Activated CD8-positive, alpha-beta memory T cell treated with anti-CD3 and anti-CD28 coated beads for 48 hours (primary cell): Measurements from ENCODE around the gene KRT75.

ENCODE experiments used
- DNase-seq, 3 experiments: peaks; one replicate each; pipeline ENCODE4 v3.0.0-alpha.2; 2020; ENCODE audit warnings: low read depth in 2 of 3, low spot score in 2 of 3

The KRT75 gene

DNA sequence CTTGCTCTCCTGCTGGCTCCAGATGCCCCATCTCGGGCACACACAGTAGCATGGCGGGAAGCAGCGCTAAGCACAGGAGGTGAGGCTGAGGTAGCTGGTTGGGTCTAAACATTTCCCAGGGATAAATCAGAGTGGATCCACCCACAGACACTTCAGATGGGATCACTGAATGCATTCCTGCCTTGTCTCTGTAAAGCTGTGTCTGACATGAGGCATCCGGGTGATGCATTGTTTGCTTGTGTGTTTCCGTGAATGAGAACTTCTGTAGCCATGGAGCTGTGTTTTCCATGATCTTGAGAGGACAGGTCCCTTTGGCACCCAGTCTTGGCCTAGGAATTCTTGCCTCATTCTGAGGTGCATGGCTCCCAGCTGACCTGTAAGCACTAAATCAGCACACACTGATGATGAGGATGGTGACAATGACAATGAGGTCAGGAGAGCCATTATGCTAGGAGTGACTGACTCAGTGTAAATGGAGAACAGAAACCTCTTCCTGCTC lies 6.7 kb upstream of the KRT75 start:
- no peak for DNase-seq

DNA sequence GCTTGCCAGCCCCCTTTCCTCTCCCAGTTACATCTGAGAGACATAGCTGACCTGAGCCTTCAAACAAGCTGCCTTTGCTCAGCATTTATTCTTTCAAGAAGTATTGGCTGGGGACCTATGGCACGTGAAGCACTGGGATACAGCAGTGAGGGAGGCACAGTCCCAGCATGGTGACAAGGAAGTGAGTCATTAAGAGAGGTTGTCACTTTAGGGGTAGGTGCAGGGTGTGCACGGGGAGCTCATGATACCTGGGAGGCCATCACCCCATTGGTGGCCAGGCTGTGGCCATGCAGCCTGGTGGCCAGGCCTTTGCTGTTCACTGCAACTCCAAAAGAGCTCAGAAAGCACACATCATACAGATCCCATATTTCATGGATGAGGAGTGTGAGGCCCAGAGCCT lies 5.7 kb upstream of the KRT75 start:
- no peak for DNase-seq

DNA sequence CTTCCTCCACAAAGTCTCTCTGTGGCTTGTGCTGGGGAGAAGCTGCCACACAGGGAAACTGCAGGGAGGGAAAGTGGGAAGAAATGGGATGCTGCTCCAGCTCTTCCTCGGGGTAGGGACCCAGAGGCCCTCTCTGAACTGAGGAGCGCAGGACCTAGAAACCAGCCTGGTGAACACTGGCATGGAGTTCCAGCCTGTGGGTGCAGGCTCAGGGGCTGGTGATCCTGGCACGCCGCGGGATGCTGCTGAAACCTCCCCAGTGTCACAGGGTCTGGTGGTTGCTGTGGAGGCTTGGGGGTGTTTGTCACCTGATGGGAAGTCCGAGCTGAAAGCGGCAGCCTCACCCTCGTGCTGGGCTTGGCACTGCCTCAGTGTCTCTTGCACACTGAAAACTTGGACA lies 5.2 kb upstream of the KRT75 start:
- DNase-seq = no peak

DNA sequence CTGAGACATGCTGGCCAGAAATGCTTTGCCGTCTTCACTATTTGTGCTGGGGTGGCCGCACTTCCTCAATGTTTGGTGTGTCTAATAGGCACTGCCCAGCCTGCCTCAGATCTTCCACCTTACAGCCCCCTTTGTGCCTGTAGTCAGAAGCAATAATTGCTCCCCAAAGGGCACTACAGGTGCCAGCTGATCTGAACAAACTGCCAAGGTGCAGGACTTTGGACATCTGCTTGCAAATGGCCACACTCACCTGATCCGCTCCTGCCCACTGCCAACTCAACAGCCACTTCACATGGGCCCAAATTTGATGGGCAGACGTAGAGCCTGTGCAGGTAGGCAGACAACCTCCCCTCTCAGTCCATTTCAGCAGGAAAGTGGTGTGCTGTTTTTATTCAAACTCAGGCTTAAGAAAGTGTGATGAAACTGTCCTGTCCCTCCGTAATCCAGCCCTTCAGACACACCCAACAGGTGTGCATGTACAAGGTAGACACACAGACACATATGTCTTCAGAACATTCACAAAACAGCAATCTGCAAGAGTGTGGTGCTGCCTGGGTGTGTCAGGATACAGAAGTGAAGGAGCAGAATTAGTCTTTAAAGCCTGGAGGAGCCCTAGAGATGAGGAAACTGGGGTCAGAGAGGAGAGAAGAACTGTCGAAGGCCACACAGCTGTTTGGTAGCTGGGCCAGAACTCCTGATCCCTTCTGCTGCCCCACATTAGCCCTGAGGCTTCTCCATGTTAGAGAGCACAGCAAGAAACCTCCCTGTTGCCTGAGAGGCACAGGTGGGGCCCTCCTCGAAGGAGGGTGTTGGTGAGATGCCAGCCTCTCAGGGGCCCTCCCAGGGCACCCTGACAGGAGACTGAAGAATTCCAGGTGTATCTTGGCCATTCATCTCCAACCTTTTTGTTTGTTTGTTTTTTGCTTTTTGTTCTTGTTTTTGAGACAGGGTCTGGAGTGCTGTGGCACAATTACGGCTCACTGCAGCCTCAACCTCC lies 4.4 kb upstream of the KRT75 start:
- no peak for DNase-seq

DNA sequence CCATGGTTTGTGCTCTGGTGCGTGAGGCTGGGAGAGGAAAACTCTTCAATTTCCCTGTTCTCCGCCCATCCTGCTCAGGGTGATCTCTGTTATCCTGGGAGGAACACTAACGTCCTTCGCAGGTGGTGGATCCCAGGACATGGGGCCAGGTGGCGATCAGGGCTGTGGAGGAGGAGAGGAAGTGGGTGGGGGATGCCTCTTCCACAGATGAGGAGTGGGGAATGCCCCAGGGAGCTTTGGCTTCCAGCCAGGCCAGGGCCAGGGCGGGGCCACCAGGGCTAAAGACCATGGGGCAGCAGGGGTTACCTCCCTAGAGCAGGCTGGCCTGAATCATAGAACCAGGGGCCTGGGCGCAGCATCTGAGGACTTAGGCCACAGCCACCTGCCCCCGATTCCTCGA lies 3.3 kb upstream of the KRT75 start:
- no peak for DNase-seq

DNA sequence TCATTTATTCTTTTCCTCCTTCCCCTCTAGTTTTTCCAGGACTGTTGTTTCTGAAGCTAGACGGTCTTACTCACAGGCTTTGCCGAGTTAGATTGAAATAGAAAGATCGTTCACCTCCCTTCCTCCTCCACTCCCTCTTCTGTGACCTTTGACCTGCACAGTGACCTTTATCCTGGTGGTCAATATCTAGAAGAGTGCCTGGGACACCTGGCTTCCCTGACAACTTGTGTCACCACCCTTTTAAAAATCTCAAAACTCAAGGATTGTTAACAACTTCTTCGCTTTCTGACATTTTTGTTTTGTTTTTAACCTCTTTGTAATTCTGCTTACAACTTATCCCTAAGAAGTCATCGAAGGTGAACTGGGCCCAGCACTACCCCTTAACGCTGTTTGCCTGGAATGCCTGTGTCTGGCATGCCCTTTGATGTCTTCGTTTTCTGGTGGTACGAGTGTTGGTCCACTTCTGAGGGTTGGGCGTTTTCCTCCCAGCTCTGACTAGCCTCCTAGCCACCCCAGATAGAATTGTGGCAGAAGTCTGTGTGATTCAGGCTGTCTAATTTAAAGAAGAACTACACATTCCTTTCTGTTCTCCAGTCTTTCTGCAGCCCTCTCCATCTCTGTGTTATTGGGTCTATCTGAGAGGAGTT lies 2.8 kb upstream of the KRT75 start:
- no peak for DNase-seq

DNA sequence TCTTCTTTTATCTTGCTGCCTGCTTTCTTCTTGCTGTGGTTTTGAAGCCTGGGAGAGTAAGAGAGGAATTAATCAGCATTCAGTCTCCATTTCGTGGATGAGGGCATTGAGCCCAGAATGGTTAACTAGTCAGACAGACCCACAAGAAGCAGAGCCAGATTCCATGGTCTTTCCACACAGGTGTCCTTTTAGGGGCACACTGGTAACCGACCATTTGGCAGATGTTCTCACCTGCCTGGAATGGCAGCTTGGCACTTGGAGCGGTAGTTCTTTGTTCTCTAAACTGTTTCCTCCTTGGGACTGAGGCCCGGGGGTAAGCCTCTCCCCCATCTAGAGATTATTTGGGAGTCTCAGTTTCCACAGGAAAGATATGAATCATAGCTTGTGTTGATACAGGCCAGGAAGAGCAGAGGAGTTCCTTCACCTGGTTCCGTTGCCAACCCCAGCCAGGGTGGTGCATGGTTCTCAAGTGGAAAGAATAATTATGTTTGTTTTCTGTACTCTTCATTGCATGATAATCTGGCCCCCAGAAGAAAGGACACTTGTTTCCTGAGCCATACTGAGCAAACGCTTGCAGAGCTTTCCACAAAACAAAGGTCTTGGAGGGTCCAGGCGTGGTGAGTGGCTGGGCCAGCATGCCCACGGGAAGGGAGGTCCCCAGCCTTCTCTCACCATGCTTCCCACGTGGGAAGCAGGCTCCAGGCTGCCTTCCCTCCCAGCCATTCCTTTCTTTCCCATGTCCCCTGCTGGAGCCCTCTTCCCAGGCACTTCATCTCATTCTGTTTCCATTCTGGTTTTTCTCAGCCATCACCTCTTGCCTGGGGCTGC lies 2.0 kb upstream of the KRT75 start:
- DNase-seq = no peak

DNA sequence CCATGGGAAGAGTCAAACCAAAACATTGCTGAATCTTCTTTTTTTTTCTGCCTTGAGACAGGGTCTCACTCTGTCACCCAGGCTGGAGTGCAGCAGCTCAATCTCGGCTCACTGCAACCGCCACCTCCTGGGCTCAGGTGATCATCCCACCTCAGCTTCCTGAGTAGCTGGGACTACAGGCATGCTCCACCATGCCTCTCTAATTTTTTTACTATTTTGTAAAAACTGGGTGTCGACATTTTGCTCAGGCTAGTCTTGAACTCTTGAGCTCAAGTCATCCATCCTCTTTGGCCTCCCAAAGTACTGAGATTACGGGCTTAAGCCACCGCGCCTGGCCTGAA lies 1.5 kb upstream of the KRT75 start:
- no peak for DNase-seq

DNA sequence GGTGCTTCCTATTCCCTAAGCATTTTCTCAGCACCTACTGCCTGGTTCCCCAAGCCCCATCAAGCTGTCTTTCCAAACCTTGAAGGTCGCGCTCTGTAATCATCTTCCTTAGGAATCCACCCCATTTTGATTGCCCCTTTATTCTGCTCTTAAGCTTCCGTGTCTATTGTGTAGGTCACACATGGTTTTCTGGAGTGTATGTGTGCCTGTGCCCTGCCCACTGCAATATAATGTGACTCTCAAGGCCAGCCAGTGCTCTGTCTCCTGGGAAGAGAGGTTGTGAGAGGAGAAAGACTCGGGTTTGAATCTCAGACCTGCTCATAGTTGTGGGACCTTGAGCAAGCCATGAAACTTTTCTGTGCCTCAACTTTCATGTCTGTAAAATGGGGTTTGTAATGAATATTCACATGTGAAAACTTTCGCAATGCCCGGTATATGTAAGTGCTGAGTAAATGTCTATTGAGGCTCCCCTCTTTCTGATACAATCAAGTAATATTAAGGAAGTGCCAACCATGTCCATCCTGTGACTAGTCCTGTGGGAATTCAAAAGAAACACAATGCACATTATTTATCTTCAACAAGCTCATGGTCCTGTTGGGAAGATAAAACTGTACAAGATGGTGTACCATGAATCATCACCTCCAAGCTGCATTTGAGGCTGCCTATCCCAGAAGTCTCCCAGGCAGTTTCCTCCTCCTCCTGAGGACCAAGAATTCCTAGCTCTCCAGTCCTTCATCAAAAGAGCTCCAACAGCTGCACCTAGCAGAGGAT lies 774 bp upstream of the KRT75 start:
- DNase-seq = no peak

DNA sequence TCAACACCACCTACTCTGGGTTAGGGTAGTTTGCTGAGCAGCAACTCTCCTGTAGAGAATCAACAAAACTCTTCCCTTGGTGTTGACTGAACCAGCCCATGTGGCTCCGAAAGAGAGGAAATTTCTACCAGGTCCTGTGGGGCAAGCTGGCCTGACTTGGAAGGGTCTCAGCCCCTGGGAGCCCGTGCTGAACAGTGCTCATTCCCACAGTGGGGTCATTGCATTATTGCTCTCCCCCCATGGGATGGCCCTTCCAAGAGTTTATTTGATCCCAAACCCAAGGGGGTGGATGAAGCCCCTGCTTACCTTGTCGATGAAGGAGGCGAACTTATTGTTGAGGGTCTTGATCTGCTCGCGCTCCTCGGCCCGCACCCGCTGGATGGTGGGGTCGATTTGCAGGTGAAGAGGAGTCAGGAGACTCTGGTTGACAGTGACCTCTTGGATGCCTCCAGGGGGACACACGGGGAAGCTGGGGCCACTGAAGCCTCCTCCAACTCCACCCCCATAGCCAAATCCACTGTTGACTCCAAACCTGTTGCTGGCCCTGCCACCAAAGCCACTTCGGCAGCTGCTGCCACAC lies 580 bp downstream of the KRT75 start:
- DNase-seq = no peak

DNA sequence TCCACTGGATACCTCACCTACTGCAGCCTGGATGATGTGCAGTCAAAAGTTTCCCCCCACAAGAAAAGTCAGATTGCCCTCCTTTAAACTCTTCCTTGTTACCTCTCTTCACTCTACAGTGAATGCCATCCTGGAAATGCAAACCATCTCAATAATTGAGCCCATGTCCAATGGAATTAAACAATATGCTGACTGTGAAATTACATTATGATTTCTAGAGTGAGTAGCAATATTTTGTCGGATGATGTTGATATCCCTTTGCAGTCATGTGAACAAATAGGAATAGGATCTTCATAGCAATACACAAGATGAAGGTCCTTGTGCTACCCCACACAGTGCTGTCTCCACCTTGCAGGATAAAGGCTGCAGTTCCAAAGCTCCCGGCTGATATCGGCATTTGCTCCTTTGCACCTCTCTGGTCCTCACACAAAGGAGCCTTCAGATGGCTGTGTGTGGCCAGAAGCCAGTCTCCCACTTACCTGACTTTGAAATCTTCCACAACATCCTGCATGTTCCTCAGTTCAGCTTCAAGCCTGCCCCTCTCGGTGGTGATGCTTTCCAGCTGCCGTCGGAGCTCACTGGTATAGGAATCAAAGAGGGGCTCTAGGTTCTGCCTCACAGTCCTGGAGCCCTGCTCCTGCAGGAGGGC lies 1.5 kb downstream of the KRT75 start:
- DNase-seq = no peak

DNA sequence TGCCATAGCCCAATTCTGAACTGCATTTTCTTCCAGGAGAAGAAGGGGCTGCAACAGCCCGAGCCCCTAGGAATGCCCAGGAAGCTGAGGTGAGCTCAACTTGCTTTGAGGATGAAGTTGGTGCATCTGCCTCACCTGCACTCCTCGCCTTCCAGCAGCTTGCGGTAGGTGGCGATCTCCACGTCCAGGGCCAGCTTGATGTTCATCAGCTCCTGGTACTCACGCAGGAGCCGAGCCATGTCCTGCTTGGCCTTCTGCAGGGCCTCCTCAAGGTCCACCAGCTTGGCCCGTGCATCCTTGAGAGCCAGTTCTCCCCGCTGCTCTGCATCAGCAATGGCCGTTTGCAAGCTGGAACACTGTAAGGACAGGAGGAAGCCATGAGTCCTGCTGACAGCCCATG lies 6.0 kb downstream of the KRT75 start:
- DNase-seq = no peak

DNA sequence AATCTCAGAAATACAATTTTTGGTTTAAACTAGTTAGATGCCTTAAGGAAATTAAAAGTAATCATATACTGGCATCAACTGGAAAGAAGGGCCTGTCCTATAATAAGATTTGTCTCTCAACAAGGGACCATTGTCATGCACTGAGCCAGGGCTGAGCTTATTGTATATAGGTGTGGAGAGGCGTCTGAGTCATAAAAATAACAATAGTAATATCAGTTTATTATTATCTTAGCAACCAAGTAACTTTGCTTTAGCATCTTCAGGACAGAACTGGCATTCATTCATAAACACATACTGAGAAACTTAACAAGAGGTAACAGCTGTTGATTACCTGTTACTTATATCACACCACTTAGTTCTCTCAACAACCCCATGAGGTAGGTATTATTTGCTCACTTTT lies 7.1 kb downstream of the KRT75 start:
- DNase-seq = no peak

DNA sequence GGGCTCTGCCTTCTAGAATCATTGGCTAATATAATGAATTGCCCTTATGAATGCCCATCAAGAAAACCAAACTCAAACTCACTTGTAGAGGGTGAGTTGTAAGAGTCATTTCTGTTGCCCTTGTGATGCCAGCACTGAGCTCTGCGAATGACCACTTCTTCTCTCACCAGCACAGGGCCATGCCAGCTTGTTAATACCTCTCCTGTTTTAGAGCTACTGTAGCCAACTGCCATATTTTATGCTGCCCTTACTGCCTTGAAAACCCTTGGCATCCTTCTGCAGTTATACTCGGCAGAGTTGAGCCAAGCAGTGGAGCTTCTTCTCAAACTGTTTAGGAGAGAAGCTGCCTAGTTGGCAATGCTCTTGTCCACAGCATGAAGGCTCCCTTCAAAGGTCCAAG lies 8.1 kb downstream of the KRT75 start:
- no peak for DNase-seq

DNA sequence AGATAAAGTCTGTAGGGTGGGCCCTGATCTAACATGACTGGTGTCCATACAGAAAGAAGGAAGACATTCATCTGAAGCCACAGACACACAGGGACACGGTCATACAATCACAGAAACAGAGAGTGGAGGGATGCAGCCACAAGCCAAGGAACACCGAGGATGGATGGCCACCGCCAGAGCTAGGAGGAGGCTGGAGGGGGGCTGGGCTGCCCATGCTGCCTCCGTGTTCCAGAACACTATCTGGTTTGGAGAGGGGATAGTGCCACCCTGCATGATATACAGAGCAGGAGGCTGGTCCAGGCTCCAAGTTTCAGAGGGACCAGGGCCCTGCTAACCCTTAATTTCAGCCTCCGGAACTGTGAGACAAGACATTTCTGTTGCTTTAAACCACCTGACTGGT lies 8.7 kb downstream of the KRT75 start:
- DNase-seq = no peak

DNA sequence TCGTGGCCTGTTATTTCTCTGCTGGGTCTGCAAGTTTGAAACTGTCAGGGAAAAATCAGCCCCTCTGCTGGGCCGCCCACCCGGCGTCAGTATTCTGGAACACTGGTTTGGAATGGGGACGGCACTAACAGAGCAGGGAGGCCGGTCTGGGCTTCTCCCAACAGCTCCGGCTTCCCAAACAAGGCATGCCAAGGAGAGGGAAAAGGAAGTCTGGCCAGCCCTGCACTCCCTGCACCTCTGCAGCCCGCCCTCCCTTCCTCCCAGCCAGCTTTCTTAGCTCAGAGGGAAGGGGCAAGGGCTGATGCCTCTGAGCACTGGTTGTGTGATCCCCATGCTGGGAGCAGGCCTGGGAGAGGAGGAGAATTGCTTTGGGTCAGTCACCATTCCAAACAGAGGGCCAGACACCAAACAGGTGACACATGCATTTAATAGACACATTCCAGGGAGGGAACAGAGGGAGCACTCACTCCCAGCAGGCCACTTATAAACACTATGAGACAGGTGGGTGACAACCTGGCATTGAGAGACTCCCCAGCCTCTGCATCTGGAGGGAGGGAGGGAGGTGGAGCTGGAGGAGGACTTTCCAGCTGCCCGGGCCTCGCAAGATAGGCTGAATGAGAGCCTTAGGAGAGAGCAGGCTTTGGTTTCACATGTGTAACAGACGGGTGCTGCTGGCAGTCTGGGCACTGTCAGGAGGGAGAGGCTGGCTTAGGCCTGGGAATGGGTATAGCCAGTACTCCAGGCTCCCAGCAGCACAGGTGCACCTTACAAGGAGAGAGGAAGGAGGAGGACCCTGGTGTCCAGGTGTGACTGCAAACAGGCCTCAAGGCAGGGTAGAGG lies 10.3 kb downstream of the KRT75 start:
- DNase-seq = no peak

DNA sequence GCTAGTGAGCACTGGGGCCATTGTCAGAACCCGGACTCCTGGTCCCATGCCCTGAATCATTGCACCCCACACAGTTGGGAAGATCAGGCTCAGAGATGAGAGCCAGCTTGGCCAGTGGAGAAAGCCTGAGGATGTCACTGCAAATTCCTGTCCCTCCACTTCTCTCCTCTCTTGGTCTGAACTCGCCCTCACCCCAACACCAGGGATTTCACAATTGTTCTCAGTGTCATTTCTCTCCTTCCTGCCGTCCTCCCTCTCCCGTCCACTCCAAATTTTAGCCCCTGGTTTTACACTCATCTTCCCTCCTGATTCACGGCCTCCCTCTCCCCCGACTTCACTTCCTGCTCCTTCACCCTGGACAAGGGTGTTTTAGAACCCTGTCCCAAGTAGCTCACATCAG lies 11.1 kb downstream of the KRT75 start:
- DNase-seq = no peak

DNA sequence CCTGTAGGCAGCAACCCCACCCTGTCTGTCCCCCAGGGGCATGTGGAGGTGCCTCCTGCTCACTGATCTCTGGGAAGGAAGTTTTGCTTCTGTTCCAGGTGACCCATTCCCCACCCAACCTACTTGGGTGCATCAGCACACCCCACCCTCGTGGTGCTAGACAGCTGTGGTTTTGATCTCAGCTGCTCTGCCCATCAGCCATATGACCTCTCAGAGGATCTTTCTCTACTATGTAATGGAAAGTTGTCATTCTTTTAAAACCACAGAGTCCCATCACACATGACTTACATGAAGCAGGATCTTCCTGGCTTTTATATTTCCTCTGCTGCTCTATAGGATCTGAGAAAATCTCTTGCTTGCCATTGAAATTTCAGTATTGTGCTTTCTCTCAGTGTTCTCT lies 14.5 kb downstream of the KRT75 start:
- DNase-seq = no peak

DNA sequence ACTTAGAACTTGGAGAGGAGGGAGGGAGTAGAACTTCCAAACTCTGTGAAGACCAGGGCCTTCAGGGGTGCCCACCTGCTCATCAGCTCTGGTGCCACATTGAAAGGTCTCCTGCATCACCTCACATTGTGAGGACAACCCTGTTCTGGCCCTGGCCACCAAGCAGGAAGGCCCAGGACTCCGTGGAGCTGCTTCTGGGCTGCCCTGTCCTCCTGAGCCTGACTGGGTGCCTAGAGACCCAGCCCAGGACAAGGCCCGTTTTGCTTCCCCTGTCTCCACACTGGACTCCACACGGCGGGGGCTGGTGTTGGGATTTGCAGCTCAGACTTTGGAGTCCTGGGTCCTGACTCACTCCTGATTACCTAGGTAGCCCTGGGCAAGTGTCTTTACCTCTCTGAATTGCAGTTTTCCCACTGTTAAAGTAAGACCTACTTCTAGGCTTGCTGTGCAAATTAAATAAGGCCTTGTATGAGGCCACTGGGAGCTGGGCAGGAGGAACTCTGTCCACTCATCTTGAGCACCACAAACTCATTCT lies 15.5 kb downstream of the KRT75 start:
- no peak for DNase-seq
